Epithelial cell of prostate (primary cell): ENCODE measurements around the gene TP53I11.

Experiments used
- DNase-seq: peaks from one replicate; pipeline ENCODE4 v3.0.0-alpha.2; 2011; ENCODE audit warnings: low read depth, low spot score
- H3K27ac ChIP-seq: fragments of 450-650 bp; 2 replicates; pipeline ENCODE4 v1.5.1; 2017; ENCODE audit warnings: mild to moderate bottlenecking

The TP53I11 gene

GRCh38 chr11:44960200-44960845, 9.6 kb upstream of the TP53I11 start:
- H3K27ac ChIP-seq, result no peak overlapping the region
- DNase-seq, result no peak

- DNase-seq, result no peak
- no peak overlapping the region for H3K27ac ChIP-seq
These were observed 8.4 kb upstream of the TP53I11 start for GRCh38 chr11:44959064-44959463.

GRCh38 chr11:44957776-44958564, 7.3 kb upstream of the TP53I11 start:
- no peak overlapping the region for H3K27ac ChIP-seq
- DNase-seq, result no peak

DNA sequence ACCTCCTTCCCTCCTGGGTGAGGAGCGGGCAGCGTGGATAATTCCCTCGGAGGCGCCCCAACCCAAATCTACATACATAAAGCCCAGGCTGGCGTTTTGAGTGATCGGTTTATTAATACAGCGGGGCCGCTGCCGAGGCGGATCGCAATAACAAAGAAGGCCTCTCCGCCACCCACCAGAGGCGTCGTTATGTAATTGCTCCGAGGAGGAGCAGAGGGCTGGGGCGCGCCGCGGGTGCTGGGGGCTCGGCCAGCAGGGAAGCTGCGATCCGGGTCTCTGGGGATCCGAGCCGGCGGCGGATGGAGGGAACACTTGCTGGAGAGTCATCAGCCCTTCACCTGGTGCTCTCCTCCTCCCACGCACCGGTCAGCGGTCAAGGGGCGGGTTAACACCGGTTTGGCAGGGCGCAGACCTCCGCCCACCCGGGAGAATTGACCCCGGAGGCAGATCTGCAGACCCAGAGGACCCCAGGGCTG, 6.4 kb upstream of the TP53I11 start:
- DNase-seq, result no peak
- no peak overlapping the region for H3K27ac ChIP-seq

GRCh38 chr11:44955015-44955738, 4.5 kb upstream of the TP53I11 start:
- no peak for DNase-seq
- peak overlapping the region; percentile 12 for H3K27ac ChIP-seq

- no peak overlapping the region for H3K27ac ChIP-seq
- no peak for DNase-seq
These were observed 3.6 kb upstream of the TP53I11 start for GRCh38 chr11:44954051-44954906.

DNA sequence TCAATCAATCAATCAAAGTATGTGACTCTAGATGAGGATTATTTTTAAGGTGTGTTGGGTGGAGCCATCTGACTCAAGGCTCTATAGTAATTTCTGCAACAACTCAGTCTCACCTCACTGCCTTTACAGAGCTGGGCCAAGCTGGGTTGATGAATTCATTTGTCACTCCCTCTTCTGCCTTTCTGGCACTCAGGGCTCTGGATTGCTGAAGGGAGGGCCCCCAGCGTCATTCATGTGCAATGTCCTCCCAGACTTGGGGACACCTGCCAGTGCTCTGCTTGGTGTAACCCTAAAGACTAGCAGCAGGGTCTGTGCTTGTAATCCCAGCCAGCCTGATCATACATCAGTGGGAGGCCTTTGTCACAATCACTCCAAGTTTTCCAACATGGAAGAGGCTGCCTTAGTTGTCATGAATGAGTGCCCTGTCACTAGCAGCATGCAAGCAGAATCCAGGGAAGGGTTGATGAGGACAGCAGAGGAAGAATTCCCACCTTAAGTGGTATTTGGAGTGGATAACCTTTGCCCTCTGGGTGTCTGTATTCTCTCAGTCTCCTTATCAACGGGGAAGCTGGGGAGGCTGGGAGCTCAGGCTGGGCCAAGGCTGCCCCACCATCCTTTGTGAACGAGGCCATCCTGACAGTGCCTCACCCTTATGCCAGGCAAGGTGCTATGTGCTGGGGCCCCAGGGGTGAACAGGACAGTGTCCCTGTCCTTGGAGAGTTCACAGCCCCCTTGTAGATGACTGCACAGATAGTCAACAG, 2.0 kb upstream of the TP53I11 start:
- peak overlapping the region; percentile 60 for H3K27ac ChIP-seq
- DNase-seq, result no peak

DNA sequence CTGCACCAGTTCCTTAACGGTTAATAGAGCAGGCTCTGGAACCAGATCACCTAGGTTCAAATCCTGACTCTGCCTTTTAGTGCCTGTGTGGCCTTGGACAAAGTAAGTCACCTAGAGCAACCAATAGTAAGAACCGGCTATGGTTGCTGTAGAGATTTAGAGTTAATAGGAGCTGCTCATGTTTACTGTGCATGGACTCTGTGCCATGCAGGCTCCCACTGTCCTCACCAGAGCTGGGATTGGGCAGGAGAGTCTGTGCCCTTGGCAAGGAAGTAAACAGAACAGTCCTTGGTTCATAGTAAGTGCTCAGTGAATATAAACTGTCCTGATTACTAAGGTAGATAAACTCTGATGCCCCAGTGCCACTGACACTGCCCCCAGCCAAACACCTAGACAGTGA, 1.4 kb upstream of the TP53I11 start:
- peak overlapping the region; percentile 60 for H3K27ac ChIP-seq
- no peak for DNase-seq

DNA sequence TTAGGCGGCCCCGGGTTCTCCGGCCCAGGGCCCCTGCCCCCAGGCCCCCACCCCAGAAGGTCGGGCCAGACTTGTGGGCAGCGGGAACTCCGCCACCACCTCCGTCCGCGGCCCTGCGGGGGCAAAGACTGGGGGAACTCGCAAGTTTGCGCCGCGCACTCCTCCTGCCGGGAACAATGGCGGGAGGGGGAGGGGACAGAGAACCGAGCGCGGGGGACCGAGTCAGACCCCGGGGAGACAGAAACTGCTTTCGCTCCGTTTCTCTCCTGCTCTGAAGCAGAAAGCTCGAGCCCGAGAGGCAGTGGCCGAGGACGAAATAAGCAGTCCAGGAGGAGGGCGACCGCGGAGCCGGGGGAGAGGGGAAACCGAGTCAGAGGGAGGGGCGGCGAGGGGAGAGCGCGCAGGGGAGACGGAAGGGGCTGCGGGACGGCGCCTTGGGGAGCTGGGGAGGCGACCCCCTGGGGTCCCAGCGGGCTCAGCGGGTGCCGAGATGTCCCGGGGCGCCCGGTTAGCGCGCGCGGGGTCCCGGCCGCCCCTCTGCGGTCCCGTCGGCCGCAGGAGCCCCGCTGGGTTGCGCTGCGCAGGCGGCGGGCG, 555 bp downstream of the TP53I11 start:
- DNase-seq, result no peak

GRCh38 chr11:44949160-44950030, 1.3 kb downstream of the TP53I11 start:
- no peak for DNase-seq
- peak overlapping the region; percentile 60 for H3K27ac ChIP-seq

More for the DNA sequence above, 555 bp downstream of the TP53I11 start:
- peak overlapping the region; percentile 60 for H3K27ac ChIP-seq

DNA sequence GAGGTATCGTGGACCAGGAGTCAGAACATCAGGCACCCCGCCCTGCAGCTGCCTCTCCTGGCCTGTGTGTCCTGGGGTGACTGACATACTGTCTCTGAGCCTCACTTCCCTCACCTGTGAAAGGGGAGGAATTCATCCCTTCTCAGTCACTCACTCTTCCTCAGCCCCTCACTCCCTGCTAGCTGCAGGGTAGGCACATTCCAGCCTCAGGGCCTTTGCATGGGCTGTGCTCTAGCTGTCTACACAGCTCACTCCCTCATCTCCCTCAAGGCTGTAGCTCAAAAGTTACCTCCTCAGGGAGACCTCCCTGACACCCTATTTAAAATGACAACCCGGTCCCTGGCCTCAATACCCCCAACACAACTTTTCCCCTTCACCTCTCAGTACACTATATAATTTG, 2.5 kb downstream of the TP53I11 start:
- DNase-seq, result no peak
- no peak overlapping the region for H3K27ac ChIP-seq

DNA sequence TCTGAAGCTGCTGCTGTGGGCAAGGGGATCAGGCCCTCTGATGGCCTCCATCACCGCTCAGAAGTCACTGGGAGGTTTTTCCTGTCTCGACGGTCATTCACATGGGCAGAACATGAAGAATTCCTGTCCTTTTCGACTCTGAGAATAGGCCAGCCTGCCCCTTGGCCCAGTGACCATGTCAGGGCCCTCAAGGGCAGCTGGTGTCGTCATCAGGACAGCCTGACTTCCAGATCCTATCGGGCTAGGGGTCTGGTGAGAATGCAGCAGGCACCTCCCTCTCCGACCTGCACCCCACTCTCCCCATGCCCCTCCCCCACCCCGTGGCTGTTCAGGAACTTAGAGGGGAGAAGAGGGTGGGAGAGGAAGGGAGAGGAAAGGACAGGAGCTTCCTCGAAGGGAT, 3.6 kb downstream of the TP53I11 start:
- no peak for DNase-seq
- no peak overlapping the region for H3K27ac ChIP-seq

- H3K27ac ChIP-seq, result no peak overlapping the region
- no peak for DNase-seq
These were observed 4.4 kb downstream of the TP53I11 start for GRCh38 chr11:44946263-44946662.

DNA sequence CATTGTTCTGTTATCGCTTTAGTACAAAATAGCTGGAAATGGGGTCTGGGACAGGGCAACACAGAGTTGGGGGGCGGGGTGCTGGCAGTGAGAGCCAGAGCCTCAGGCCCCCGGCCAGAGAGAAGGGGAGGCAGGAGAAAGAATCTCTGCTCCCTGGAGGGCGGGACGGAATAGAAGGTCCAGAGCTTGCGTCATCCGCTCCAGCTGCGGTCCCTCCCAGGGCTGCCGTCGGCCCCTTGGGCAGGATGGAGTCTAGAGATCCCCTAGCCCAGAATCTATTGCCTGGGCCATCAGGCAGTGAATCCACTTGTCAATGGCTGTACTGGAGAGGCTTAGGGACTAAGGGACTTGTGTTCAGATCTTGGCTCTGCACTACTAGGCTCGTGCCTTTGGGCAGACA, 5.0 kb downstream of the TP53I11 start:
- no peak for DNase-seq
- H3K27ac ChIP-seq, result no peak overlapping the region

DNA sequence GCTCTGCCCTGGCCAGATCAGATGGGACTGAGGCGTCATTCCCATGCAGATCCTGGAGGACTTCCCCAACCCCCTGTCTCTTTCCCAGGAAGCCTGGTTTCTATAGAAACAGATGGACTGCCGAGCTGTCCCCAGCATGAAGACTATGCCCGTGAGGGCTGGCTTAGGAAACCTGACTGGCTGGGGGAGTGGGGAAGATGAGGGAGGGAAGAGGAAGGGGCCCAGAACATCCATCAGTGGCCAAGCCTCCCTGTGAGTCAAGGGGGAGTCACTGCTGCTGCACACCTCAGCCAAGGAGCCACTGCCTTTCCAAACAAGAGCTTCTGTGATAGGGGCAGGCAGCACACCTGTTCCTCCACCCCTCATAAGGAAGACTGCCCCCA, 5.8 kb downstream of the TP53I11 start:
- no peak overlapping the region for H3K27ac ChIP-seq

GRCh38 chr11:44944181-44944852, 6.4 kb downstream of the TP53I11 start:
- no peak for DNase-seq
- H3K27ac ChIP-seq, result no peak overlapping the region

More for the DNA sequence above, 5.8 kb downstream of the TP53I11 start:
- DNase-seq, result no peak

GRCh38 chr11:44943696-44944095, 7.0 kb downstream of the TP53I11 start:
- no peak for DNase-seq
- no peak overlapping the region for H3K27ac ChIP-seq

GRCh38 chr11:44943118-44943517, 7.6 kb downstream of the TP53I11 start:
- DNase-seq, result no peak
- H3K27ac ChIP-seq, result no peak overlapping the region
